Esophagus squamous epithelium (tissue), 4 donors: ENCODE results near the gene HOXC13.

ENCODE experiments used
- POLR2A ChIP-seq, 4 donors: fragments of 450-650 bp; IDR thresholded peaks; one replicate each; pipeline ENCODE4 v1.6.1; 2017; ENCODE audit warnings: antibody characterized with exemption in 4 of 4, mild to moderate bottlenecking in 4 of 4, moderate library complexity in 3 of 4
- TF ChIP-seq, protein P1 (sequence below), 6 experiments: fragments of 450-650 bp in 4 of 6; fragments of 200-600 bp in 2 of 6; sonication (generic) in 2 of 6; IDR thresholded peaks; one replicate each; pipeline ENCODE4 v1.5.1; 2016 to 2019; ENCODE audit warnings: antibody characterized with exemption in 6 of 6, mild to moderate bottlenecking in 4 of 6, moderate library complexity in 4 of 6

GRCh38 chr12:53983950-53984572 lies 45.4 kb downstream of the HOXC13 start:
- TF ChIP-seq, protein P1, sequence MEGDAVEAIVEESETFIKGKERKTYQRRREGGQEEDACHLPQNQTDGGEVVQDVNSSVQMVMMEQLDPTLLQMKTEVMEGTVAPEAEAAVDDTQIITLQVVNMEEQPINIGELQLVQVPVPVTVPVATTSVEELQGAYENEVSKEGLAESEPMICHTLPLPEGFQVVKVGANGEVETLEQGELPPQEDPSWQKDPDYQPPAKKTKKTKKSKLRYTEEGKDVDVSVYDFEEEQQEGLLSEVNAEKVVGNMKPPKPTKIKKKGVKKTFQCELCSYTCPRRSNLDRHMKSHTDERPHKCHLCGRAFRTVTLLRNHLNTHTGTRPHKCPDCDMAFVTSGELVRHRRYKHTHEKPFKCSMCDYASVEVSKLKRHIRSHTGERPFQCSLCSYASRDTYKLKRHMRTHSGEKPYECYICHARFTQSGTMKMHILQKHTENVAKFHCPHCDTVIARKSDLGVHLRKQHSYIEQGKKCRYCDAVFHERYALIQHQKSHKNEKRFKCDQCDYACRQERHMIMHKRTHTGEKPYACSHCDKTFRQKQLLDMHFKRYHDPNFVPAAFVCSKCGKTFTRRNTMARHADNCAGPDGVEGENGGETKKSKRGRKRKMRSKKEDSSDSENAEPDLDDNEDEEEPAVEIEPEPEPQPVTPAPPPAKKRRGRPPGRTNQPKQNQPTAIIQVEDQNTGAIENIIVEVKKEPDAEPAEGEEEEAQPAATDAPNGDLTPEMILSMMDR (IDR thresholded peaks at IDR 0.05): no peak
- no peak for TF ChIP-seq POLR2A (IDR thresholded peaks at IDR 0.05)
